Erythroblast (primary cell): ENCODE measurements around the gene OR52B6.

Source experiments
- DNase-seq, 2 experiments: peaks; one replicate each; lab custom pipeline; 2025; lab: John Stamatoyannopoulos, UW
- GATA1 ChIP-seq: IDR thresholded peaks from 2 replicates; pipeline ENCODE4 v1.6.1; 2011; ENCODE audit warnings: low read depth, mild to moderate bottlenecking, control low read depth, low read length, moderate library complexity
- POLR2A ChIP-seq: IDR thresholded peaks from 2 replicates; pipeline ENCODE4 v1.6.1; 2011; ENCODE audit warnings: mild to moderate bottlenecking, low read length

OR52B6 gene, protein sequence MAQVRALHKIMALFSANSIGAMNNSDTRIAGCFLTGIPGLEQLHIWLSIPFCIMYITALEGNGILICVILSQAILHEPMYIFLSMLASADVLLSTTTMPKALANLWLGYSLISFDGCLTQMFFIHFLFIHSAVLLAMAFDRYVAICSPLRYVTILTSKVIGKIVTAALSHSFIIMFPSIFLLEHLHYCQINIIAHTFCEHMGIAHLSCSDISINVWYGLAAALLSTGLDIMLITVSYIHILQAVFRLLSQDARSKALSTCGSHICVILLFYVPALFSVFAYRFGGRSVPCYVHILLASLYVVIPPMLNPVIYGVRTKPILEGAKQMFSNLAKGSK

DNA sequence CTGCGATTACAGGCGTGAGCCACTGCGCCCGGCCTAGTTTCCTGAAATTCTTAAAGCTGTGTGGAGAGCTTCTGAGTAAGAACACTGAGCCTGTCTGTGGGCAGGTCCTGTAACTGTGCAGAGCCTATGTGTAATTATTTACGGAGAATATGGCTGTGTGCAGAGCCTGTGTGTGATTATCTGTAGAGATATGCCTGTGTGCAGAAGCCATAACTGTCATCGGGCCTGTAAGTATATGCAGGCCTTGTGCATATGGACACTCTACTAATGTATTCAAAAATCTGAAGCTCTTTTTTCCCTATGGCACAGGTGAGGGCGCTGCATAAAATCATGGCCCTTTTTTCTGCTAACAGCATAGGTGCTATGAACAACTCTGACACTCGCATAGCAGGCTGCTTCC is at the start of gene OR52B6:
TSS of gene OR52B6 (plus strand) at position 301 of the 400 bp plus-strand sequence. CDS start at position 301, 0 bp downstream.
- TF ChIP-seq GATA1 (no peak), POLR2A (no peak)
- DNase-seq: peak in 1 of 2 experiments; percentile 17

DNA sequence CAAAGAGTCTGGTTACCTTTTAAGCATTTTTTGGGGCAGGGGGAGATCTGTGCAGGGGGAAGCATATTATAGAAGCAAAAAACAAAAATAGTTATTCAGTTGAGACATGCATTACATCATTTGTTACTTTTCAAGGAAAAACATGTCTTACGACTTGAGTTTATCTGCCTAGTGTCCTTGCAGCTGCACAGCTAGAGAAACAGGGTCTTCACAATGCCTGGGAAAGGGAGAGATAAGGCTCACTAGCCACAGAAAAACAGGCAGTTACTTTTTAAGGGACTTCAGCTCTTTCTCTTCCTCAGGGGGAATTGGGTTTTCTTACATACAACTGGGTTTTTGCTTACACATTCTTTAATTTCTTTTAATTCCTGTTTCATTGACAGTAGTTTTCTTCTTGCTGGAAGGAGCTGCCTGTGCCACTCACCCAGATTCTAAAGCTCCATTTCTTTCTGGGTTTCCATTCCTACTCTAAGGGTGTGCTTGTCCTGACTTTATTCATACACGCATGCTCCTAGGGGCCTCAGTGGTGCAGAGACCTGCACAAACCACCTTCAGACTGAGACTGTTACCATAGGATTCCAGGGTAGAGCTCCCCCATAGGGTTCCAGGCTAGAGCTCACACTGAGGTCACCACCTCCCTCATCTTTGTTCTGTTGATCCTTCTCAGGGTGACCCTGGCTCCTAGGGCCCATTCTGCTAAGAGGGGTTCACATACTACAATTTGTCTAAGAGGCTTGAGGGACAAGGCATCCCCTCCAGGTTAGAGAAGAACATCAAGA is 49.4 kb upstream of the OR52B6 start:
- TF ChIP-seq POLR2A (no peak), GATA1 (no peak)
- DNase-seq: no peak

DNA sequence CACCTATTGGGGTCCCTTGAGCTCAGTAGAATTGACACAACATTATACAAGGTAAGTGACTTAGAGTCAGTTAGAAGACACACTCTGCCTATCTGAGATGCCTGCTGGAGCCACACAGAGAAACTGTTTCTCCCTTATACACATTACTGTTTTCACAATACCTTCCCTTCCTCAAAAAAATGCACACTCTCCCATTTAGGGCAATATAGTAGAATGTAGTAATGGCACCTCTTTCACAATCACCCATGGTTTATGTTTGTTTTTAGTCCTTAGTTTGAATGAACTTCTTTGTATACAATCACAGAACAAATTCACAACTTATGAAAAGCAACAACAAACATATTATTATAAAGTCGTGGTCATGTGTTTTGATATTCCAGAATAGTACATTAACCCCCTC is 46.6 kb upstream of the OR52B6 start:
- TF ChIP-seq GATA1 (no peak), POLR2A (no peak)

DNA sequence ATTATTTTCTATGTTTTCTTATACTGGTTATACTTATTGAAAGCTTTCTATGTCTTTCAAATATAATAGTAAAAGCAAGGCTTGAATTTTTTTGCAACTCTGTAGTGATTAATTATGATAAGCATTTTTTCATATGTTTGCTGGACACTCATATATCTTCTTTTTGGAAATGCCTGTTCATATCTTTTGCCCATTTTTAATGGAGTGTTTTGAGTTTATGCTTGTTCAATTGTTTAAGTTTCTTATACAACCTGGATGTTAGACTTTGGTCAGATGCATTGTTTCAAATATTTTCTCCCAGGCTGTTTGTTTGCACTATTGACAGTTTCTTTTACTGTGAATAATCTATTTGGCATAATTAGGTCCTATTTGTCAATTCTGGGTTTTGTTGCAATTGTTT is 44.2 kb upstream of the OR52B6 start:
- TF ChIP-seq POLR2A: no peak
- TF ChIP-seq GATA1: no peak
- no peak for DNase-seq

More for the DNA sequence above, 46.6 kb upstream of the OR52B6 start:
- no peak for DNase-seq

DNA sequence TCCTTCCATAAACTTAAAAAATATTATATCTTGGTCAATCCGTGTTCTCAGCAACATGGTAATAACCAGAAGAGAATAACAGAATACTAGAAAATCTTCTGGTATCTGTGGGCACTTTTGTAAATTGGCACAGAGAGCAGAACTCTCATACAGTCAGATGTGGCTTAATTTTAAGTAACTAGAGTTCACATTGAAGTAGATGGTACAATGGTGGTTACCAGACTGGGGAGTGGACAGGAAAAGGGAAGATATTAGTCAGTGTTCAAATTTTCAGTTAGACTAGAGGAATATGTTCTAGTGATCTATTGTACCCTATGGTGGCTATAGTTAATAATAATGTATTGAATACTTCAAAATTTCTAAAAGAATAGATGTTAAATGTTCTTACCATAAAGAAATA is 39.2 kb upstream of the OR52B6 start:
- TF ChIP-seq GATA1 (no peak), POLR2A (no peak)
- no peak for DNase-seq

DNA sequence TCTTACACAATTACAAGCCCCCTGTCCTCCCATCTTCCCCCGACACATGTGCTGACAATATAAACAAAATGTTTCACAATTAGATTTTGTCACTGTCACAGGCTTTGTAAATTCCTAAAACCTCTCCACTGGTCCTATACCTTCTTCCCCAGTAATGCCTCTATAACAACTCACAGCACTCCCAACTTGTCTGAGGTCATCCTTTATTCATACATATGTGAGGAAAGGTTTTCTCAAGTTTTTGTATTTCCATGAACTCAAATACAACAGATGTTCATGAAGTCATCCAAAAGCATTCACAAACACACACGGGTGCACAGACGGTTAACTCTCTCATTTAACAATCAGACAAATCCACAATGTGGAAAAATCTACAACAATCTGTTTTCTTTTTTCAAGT is 34.2 kb upstream of the OR52B6 start:
- no peak for DNase-seq
- TF ChIP-seq POLR2A (no peak), GATA1 (no peak)

DNA sequence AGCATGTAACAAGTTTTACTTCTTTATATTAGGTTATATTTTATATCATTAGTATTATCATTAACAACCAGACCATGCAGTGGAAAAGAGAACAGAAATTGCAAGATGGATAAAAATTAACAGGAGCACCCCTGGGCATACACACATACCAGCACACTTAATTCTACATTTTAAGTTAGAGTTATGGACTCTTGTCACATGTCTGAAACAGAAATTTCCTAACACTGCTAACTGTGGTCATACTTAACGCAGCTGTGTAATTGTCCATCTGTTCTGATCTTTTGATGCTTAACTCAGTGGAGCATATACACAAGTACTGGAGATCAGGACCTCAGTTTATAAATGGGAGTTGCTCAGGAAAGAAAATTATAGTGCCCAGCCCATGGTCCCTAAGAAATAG is 32.7 kb upstream of the OR52B6 start:
- DNase-seq: no peak
- no peak for TF ChIP-seq GATA1
- TF ChIP-seq POLR2A: no peak

DNA sequence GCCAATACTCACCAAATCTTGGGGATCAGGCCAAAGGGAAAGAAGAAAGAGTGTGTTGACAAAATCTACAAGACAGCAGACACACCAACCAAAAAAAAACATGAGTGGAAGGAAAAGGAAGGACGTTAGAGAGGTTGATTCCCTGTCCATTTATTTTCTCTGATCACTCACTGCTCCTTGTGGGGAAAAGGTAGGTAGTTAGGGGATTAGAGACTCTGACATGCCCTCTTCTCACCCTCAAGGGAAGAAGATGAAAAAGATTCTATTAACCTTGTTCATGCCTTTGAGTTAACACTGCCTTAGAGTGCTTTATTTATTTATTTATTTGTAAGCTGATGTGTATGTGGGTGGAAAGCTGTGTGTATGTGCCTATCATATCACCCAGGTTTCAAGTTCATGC is 32.2 kb upstream of the OR52B6 start, which contains the start of gene OR52H1:
TSS of gene OR52H1 (minus strand) at position 101 of the 400 bp plus-strand sequence. CDS start 3,035 bp downstream, outside the sequence.
- no peak for TF ChIP-seq POLR2A
- TF ChIP-seq GATA1: no peak

DNA sequence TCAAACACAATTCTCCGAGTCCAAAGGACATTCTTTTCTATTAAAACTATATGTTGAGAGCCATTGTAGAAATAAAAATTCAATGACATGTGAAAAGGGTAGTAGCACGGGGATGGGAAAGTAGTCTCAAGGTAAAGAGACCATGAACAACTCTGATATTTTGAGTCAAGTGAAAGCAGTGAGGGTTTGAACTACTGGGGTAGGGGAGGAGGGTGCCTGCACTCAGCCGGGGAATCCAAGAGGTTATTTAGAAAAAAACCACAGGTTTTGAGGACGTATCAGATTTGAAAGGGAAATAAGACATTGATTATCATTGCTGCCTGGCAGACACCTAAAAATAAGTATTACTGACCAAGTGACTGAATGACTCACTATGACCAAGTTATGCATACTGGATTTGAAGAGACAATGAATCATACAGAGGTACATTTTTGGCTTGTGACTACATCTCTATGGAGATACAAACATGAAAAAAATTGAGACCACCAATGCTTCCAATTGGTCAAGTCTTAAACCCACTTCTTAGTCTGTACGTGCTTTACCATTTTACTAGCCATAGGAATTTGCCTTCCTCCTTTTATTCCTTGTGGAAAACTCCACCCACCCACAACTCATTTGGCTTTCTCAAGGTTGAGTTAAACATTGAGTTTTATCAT is 30.1 kb upstream of the OR52B6 start:
- TF ChIP-seq POLR2A (no peak), GATA1 (no peak)
- peak in 1 of 2 experiments; percentile 9 for DNase-seq

More for the DNA sequence above, 32.2 kb upstream of the OR52B6 start, which contains the start of gene OR52H1:
- no peak for DNase-seq

DNA sequence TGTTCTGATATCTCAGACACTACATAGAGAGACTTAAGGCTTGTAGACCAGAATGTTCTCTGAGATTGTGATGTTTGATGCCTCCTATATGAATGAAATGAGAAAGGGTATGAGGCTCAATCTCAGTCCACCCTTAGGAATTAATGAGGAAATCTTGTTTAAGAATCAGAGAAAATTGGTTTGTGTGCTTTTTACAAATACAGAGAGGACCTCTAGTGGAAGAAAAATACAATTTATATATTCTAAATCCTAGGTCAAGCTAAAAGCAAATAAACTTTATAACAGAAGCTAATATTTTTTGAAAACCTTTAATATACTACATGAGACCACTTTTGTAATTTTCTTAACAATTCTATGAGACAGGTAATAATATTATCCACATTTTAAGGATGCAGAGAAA is 27.3 kb upstream of the OR52B6 start:
- DNase-seq: no peak
- TF ChIP-seq POLR2A: no peak
- no peak for TF ChIP-seq GATA1

DNA sequence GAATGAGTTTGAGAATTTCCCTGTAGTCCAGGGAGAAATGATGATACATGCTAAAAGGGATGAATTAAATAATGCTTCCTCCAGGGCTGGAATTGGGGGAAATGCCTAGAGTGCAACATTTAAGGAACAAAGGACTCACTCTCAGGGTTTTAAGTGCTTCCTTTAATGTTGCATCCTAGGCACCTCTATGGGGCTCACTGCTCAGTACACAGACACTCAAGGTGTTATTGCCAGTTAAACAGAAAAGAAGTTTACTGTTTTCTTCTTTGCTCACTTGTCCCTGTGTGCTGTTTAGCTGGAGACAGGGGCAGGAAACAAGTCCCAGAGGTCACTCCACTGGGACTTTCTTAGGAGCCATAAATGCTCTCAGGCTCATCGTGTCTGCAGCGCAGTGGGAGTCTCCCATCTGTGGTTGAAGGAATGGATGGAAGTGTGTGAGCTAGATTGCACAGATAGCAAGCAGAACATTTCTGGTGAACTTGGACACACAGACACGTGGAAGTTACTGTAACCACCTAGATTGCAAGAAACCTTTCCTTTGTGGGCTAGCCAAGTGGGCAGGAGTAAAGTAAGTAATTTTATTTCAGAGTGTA is 24.0 kb upstream of the OR52B6 start:
- no peak for TF ChIP-seq POLR2A
- no peak for TF ChIP-seq GATA1
- no peak for DNase-seq

DNA sequence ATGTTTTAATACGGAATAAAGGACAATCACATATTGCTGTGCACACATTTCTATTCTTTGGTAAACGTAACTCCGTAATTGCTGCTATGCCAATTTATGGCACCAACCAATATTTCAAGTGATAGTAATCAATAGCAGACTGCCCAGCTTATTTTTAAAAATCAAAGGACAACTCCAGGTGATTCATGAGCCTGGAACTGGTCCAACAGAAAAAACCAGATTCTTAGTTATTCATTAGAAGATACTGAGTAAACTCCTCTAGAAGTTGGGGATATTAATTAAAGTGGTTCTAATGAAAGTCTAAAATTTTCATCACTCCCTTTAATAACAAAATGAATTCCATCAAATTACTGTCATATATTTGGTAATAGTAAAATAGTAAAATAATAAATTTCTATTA is 22.9 kb upstream of the OR52B6 start:
- DNase-seq: no peak
- TF ChIP-seq POLR2A (no peak), GATA1 (no peak)

DNA sequence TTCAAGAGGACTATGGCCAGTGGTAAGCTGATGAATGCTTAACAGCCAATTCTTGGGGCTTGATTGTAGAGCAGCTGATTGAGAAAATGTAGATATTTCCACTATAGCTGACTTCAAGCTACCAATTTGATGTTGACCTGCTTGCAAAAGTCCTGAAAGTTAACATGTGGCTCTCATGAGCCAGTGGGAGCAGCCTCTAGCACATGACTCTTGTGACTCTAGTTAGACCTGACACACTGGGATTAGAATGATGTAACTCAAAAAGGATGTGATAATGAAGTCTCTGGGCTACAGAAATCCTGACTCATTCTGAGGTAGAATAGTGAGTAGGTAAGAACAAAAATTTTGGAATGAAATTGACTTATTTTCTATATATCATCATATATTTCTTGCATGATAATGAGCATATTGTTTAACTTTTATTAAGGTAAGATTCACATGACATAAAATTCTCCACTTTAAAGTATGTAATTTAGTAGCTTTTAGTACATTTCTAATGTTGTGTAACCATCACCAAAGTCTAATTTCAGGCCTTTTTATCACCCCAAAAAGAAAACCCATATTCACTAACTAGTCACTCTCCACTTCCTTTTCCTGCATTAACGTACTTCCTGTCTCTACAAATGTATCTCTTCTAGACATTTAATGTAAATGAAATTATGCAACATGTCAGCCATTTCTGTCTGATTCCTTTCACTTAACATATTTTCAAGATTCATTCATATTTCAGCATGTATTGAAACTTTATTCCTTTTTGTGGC is 16.2 kb upstream of the OR52B6 start:
- peak in 1 of 2 experiments; percentile 29 for DNase-seq
- TF ChIP-seq POLR2A (no peak), GATA1 (no peak)
